ENCODE results near the gene MBP. TPM values are rescaled to one million over a fixed set of nuclear protein-coding genes. Genes with fewer than 3 reads are reported as not detected.

MBP gene
- polyA plus RNA-seq, 3 donors from 2014 or later = 187 to 403 (median 297) TPM

DNA sequence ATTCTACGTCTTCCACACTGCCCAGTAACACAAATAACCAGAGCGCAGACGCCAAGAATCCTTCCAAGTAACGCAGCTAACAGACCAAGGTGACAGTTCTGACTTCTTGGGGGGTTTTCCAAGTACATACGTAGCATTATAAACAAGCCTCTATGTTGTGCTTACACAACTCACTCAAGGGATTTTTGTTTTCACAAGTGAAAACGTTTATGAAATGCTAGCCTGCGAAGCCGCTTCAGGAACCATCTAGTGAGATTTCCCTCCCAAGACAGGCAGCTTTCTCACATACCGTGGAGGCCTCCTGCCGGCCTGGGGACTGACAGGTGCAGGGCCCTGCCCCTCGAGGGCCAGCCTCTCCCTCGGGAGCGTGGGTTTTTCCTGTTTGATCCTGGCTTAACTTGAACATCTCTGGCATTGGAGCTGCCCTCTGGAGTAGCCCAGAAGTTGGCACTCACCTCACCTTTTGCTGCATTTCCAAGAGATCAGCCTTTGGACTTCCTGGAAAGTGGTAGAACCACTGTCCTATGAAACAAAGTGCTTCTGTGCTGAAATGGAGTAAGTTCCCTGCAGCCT, 151.1 kb downstream of the MBP start:
- Mint-ChIP-seq H3K4me3 (no peak overlapping the region), H3K4me1 (peaks cover 8% of the 10 kb centered on the region in 2 donors), H3K9me3 (no peaks in the 10 kb centered on the region), H3K27me3 (ENCODE audit: low read depth in 3 of 3) (peaks cover 2 to 16% (median 7%) of the 10 kb centered on the region in 3 donors), H3K36me3 (peaks cover 10 to 14% (median 13%) of the 10 kb centered on the region in 3 donors), H3K27ac (peak overlapping the region in 1 of 6 donors; percentile 4)
- no peak for DNase-seq

DNA sequence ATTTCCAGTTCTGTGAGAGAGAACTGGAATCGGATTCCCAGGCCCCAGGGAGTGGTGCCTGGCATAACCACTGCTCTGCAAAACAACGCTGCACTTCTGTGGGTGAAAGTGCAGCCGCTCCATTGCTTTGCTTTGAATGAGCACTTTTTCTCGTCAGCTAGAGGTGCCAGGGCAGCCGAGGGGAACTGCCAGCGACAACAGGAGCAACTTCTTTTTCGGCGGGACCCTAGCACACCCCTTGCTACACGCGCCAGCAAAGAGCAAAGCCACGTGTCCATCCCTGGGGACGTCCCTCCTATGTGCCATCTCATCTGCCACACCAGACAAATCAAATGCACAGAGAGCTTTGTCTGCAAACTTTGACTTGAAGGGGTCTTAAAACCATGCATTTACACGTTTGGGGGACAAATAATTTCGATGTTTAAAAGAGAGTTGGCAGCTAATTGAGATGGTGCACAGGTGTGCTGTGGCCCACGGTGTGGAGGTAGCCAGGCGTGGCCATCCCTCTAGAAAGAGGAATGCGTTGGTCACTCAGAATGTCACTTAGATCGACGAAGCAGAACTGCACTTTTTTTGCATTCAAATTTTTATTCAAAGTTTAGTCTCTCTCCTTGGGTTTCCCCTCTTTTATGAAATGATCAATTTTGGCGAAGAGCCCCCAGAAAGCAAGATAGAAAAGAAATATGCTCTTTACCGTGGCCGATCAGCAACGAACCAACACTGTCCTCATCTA, 151.8 kb downstream of the MBP start:
- H3K27me3 Mint-ChIP-seq (ENCODE audit: low read depth in 3 of 3) = peaks cover 3 to 16% (median 7%) of the 10 kb centered on the region in 3 donors
- no peak for DNase-seq
- H3K9me3 Mint-ChIP-seq = no peaks in the 10 kb centered on the region
- peaks cover 8% of the 10 kb centered on the region in 2 donors for H3K4me1 Mint-ChIP-seq
- H3K27ac Mint-ChIP-seq = no peak overlapping the region
- H3K36me3 Mint-ChIP-seq = peaks cover 10 to 14% (median 13%) of the 10 kb centered on the region in 3 donors
- H3K4me3 Mint-ChIP-seq = no peak overlapping the region

DNA sequence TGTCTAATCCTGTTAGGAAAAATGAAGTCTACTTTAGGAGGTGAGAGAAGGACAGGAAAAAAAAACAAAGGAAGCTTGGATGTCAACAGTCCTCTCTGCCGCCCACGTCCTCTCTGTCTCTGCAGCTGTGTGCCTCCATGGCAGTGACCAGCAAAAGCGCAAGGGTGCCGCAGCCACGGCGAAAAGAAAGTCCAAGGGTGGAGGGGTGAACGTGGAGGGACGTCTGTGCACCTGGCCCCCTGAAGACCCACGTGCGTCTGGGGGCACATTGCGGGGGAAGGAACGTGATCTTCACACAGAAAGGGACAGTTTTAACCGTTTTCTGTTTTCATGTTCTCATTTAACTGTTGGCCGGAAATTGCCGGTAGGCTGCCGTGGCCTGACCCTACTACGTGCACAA, 152.7 kb downstream of the MBP start:
- peaks cover 8% of the 10 kb centered on the region in 2 donors for H3K4me1 Mint-ChIP-seq
- H3K27ac Mint-ChIP-seq = no peak overlapping the region
- H3K36me3 Mint-ChIP-seq = peaks cover 10 to 14% (median 13%) of the 10 kb centered on the region in 3 donors
- no peak for DNase-seq
- H3K27me3 Mint-ChIP-seq (ENCODE audit: low read depth in 3 of 3) = peaks cover 4 to 16% (median 7%) of the 10 kb centered on the region in 3 donors
- H3K4me3 Mint-ChIP-seq = no peak overlapping the region
- H3K9me3 Mint-ChIP-seq = no peaks in the 10 kb centered on the region

DNA sequence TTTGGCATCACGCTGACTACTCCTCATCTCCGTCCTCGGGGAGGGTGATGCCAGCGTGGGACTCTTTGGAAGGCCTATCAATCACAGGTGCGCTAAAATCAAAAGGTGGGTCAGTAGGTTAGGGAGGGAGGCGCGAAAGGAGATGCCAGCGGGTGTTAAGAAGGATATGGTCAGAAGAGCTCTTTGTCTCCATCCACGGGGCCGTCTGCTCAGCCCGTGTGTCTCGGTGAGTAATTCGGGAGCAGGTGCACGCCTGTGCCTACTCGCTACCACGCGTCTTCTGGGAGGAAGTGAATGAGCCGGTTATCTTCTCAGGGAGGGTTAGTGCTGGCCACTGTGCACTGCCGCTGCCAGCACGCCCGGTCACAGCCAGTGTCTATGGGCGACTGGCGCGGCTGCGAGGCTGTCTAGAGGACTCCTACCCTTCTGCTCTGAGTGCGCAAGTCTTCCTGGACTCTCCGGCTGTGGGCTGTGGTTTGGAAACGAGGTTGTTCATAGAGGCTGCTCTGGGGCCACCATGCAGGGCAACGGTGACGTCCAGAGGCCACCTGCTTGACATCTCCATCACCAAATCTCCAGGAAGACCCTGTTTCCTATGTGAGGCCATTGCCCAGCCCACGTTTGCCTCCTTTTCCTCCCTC, 153.4 kb downstream of the MBP start:
- Mint-ChIP-seq H3K36me3 (peaks cover 10 to 16% (median 14%) of the 10 kb centered on the region in 3 donors), H3K4me1 (peaks cover 8% of the 10 kb centered on the region in 2 donors), H3K27me3 (ENCODE audit: low read depth in 3 of 3) (peaks cover 4 to 16% (median 7%) of the 10 kb centered on the region in 3 donors), H3K9me3 (no peaks in the 10 kb centered on the region), H3K4me3 (no peak overlapping the region), H3K27ac (no peak overlapping the region)
- no peak for DNase-seq

DNA sequence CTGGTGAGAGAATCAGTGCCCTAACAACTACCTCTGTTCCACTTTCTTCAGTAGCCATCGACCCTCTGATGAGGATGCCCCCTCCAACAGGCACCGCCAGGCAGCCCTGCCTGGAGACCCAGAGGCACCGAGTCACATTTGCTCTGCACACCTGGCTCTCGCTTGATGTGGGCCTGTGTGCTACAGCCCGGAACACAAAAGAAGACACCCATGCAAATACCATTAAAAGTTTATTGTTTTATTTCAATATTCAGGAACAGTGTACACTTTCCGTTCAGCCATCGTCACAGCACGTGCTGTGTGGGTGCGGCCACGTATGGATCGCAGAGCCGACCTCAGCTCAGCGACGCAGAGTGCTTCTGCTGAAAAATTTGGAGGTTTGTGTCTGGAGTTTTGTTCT, 154.0 kb downstream of the MBP start:
- Mint-ChIP-seq H3K4me1 (peaks cover 7 to 8% of the 10 kb centered on the region in 2 donors), H3K4me3 (no peak overlapping the region), H3K36me3 (peaks cover 10 to 19% (median 14%) of the 10 kb centered on the region in 3 donors), H3K27ac (peak overlapping the region in 1 of 6 donors; percentile 53), H3K9me3 (no peaks in the 10 kb centered on the region), H3K27me3 (ENCODE audit: low read depth in 3 of 3) (peaks cover 4 to 16% (median 6%) of the 10 kb centered on the region in 3 donors)
- DNase-seq = no peak

DNA sequence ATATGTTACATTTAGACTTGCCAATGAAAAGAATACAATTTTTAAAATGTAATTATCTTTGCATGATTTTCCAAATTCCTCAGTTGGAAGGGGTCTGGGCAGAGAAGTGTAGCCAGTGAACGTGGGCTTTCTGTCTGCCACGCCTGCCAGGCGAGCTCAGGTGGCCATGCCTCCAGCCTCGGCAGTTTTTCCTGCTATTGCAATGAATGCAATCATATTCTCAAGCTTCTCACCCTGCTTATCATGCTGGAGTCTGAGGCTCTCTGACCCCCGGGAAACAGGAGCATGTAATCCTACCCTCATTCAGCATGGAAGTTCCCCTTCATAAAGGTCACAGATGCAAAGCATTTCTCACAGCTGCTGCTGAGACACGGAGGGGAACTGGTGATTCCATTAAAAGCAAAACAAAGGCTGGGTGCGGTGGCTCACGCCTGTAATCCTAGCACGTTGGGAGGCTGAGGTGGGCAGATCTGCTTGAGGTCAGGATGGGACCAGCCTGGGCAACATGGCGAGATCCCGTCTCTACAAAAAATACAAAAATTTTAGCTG, 154.8 kb downstream of the MBP start:
- Mint-ChIP-seq H3K27ac (no peak overlapping the region), H3K27me3 (ENCODE audit: low read depth in 3 of 3) (peaks cover 3 to 16% (median 4%) of the 10 kb centered on the region in 3 donors), H3K4me1 (no peaks in the 10 kb centered on the region), H3K9me3 (no peaks in the 10 kb centered on the region), H3K36me3 (peaks cover 10 to 24% (median 14%) of the 10 kb centered on the region in 3 donors), H3K4me3 (no peak overlapping the region)
- no peak for DNase-seq

DNA sequence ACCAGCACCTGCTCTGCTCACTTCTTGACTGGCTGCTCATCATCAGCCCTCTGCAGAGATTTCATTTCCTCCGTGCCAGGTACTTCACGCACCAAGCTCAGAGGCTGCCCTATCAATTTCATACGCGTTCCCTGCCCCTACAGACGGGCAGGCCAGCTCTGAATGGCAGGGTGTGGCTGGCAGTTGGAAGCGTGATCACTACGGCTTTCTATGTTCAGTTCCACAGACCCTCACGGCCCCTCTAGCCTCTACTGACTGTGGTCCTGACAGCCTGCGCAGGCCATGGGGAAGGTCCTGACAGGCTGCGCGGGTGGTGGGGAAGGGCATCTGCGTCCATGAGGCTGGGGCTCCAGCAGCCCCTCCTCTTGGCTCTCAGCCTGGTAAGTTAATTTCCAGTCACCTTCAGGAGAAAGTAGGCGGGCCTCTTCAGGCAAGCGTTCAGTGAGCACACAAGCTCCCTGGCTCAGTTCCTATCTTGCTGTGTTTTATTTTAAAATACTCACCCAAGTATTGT, 155.4 kb downstream of the MBP start:
- Mint-ChIP-seq H3K9me3 (no peaks in the 10 kb centered on the region), H3K36me3 (peaks cover 10 to 24% (median 14%) of the 10 kb centered on the region in 3 donors), H3K27me3 (ENCODE audit: low read depth in 3 of 3) (peaks cover 2 to 16% (median 3%) of the 10 kb centered on the region in 3 donors), H3K4me3 (no peak overlapping the region), H3K27ac (no peak overlapping the region), H3K4me1 (no peaks in the 10 kb centered on the region)
- no peak for DNase-seq

DNA sequence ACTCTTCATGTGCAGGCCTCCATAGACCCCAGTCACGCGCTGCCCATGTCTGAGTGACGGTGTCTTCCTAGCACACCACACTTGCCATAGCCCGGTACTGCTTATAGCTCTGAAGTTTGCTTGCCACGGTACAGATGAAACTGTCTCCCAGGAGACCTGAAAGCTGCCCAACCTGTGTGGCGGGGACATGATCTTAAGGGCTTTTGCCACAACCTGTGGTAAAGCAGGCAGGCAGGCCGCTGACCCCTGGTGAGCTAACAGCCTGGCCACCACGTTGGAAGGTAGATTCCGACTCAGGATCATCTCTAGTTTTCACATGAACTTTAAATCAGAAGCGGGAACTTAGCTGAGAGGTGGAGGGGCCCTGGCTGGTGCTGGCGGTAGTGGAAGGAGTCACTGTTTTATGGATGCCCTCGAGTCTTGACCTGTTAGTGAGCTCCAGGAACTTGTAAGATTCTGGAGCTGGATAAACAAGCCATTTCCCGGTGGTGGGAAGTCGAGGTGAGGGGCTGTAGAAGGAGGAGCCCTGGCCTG, 156.9 kb downstream of the MBP start:
- Mint-ChIP-seq H3K36me3 (peaks cover 10 to 27% (median 14%) of the 10 kb centered on the region in 3 donors), H3K27me3 (ENCODE audit: low read depth in 3 of 3) (peaks cover 2 to 13% (median 3%) of the 10 kb centered on the region in 3 donors), H3K9me3 (no peaks in the 10 kb centered on the region), H3K27ac (peak overlapping the region in 1 of 6 donors; percentile 40), H3K4me1 (no peaks in the 10 kb centered on the region), H3K4me3 (no peak overlapping the region)
- DNase-seq = no peak

DNA sequence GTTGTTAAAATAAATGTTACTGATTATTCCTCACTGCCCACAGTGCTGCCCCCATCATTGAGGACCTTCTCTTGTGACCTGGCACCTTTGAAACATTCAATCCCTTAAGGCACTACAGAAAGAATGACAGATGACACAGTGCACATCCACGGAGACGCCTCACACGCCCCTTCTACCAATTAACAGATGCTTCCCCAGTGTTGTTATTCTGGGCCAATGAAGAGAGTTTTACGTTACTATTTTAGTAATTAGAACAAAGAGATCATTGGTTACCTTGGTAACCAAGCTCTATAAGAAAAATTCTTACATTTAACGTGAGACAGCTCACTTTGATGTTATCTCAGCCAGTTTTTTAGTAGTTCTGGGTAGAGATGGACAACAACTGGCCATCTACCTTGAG, 158.2 kb downstream of the MBP start:
- Mint-ChIP-seq H3K27me3 (ENCODE audit: low read depth in 3 of 3) (peaks cover 2 to 10% (median 3%) of the 10 kb centered on the region in 3 donors), H3K36me3 (peaks cover 6 to 23% (median 7%) of the 10 kb centered on the region in 3 donors), H3K9me3 (no peaks in the 10 kb centered on the region), H3K4me1 (no peaks in the 10 kb centered on the region), H3K4me3 (no peak overlapping the region), H3K27ac (no peak overlapping the region)
- DNase-seq = no peak

DNA sequence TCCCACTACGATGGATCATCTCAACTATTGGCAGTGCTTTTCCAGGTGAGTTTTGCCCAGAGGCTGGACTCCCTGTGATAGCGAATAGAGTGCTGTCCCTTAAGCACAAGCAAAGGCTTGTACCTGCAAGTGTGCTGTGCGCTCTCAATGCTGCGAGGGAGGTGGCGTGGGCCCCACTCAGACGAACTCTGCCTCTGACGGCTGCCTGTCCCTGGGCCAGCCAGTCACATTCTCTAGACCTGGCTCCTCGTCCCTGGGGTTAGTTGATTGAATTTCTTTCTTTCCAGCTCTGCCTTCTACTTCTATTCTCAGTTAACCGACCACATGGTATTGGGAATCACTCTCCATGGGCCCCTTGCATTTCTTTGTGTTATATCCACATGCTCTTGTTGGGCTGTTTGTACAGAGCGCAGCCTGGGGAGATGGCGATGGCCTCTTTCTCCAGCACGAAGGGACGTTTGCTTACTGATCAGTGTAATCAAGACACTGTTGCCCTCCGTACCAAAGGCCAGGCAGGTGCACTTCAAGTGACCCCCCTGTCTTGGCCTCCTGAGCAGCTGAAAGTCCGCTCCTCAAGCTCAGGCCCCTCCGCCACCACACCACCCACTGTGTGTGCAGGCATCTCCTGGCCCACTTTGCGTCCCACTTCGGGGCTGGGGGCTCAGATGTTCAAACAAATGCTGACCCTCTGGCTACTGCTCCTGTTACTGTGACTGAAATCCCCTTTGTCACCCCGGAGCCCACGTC, 158.9 kb downstream of the MBP start:
- Mint-ChIP-seq H3K27me3 (ENCODE audit: low read depth in 3 of 3) (peaks cover 0 to 6% (median 2%) of the 10 kb centered on the region in 3 donors), H3K9me3 (no peaks in the 10 kb centered on the region), H3K27ac (no peak overlapping the region), H3K4me1 (no peaks in the 10 kb centered on the region), H3K36me3 (peaks cover 5 to 22% (median 7%) of the 10 kb centered on the region in 3 donors), H3K4me3 (no peak overlapping the region)
- no peak for DNase-seq

DNA sequence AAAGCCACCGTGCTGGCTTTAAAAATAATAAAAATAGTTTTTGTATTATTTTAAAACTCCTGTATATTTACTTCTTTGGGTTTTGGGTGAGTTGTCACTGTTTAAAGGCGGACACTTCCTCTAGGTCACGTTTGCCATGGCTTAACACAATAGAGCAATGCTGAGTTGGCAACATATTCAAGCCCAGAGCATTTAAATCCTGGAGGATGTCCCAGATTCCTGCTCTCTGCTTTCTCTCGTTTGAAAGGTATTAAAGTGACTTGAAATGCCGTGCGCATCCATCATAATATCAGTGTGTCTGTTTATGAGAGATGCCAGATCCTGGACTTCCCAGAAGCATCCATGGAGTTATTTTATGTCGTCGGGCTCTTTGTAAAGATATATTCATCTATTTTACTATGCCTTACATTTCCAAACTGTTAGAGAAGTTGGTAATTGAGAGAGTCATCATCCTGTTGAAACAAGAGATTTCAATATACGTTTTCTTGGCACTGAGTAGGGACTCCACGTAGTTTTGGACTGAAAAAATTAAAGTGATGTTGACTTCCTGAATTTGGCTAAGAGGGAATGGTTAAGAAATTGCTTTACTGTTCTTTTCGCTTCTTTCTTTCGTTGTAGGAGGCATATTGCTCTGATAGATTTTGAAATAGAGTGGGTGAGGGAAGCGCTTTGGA, 159.6 kb downstream of the MBP start:
- no peaks in the 10 kb centered on the region for H3K9me3 Mint-ChIP-seq
- H3K4me3 Mint-ChIP-seq = no peak overlapping the region

DNA sequence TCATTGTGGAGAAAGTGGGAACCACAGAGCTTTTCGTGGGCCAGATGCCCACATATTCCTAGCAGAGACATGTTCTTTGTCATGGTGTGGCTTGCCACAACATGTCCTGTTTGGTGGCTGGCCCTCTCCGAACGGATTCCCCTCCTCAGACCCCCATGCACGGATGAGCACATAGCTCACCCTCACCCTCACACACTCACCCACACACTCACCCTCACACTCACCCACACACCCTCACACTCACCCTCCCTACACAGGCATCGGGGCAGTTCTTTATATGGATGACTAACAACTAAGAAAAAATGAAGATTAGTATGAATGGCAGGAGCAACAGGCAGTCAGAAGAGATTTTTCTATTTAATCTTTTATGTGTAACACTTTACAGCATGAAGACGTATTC, 160.3 kb downstream of the MBP start:
- H3K27ac Mint-ChIP-seq = no peak overlapping the region
- H3K4me3 Mint-ChIP-seq = no peak overlapping the region
- DNase-seq = no peak
- H3K9me3 Mint-ChIP-seq = no peaks in the 10 kb centered on the region
- peaks cover 0 to 2% (median 0%) of the 10 kb centered on the region in 3 donors for H3K27me3 Mint-ChIP-seq (ENCODE audit: low read depth in 3 of 3)
- H3K36me3 Mint-ChIP-seq = peaks cover 6 to 19% (median 8%) of the 10 kb centered on the region in 3 donors
- no peaks in the 10 kb centered on the region for H3K4me1 Mint-ChIP-seq

More for the DNA sequence above, 159.6 kb downstream of the MBP start:
- no peak overlapping the region for H3K27ac Mint-ChIP-seq
- no peak for DNase-seq
- H3K4me1 Mint-ChIP-seq = no peaks in the 10 kb centered on the region
- H3K27me3 Mint-ChIP-seq (ENCODE audit: low read depth in 3 of 3) = peaks cover 0 to 2% (median 0%) of the 10 kb centered on the region in 3 donors
- H3K36me3 Mint-ChIP-seq = peaks cover 6 to 19% (median 8%) of the 10 kb centered on the region in 3 donors
